Osteocyte (in vitro differentiated cells): Measurements from ENCODE around the gene UBE2U. TPM values are rescaled to one million over a fixed set of nuclear protein-coding genes. Genes with fewer than 3 reads are reported as not detected.

ENCODE experiments used
- DNase-seq: peaks from one replicate; pipeline ENCODE4 v3.0.0; 2021; ENCODE audit warnings: mixed read lengths; ENCODE audit not compliant: unreplicated experiment; ENCODE audit errors: extremely low spot score
- H3K27ac Mint-ChIP-seq: one replicate; pipeline ENCODE4 v1.8.0; 2021; ENCODE audit warnings: mild to moderate bottlenecking, mixed read lengths; ENCODE audit not compliant: unreplicated experiment
- H3K27me3 Mint-ChIP-seq: one replicate; pipeline ENCODE4 v1.8.0; 2021; ENCODE audit warnings: mixed read lengths; ENCODE audit not compliant: unreplicated experiment
- H3K36me3 Mint-ChIP-seq: one replicate; pipeline ENCODE4 v1.8.0; 2021; ENCODE audit warnings: mixed read lengths; ENCODE audit not compliant: unreplicated experiment
- H3K4me1 Mint-ChIP-seq: one replicate; pipeline ENCODE4 v1.8.0; 2021; ENCODE audit warnings: mixed read lengths; ENCODE audit not compliant: unreplicated experiment
- H3K4me3 Mint-ChIP-seq: one replicate; pipeline ENCODE4 v1.8.0; 2021; ENCODE audit warnings: mild to moderate bottlenecking, moderate library complexity, mixed read lengths; ENCODE audit not compliant: unreplicated experiment
- H3K9me3 Mint-ChIP-seq: one replicate; pipeline ENCODE4 v1.8.0; 2021; ENCODE audit warnings: mixed read lengths; ENCODE audit not compliant: unreplicated experiment
- CTCF ChIP-seq: fragments of 200-600 bp; sonication (generic); IDR thresholded peaks from 2 replicates; pipeline ENCODE4 v1.5.0; 2021; ENCODE audit warnings: antibody characterized with exemption, mild to moderate bottlenecking, moderate library complexity
- total RNA-seq: library from RNA; stranded (reverse); gene quantifications from 2 replicates; pipeline ENCODE4 v1.2.1, GENCODE V29; 2021

UBE2U gene
- total RNA-seq, 1 donor from 2014 or later, result not detected

GRCh38 chr1:64302971-64303370, 99.5 kb downstream of the UBE2U start:
- H3K4me3 Mint-ChIP-seq, result no peak overlapping the region
- H3K36me3 Mint-ChIP-seq, result no peaks in the 10 kb centered on the region
- H3K9me3 Mint-ChIP-seq, result no peaks in the 10 kb centered on the region
- H3K27me3 Mint-ChIP-seq, result peaks cover 29% of the 10 kb centered on the region
- no peaks in the 10 kb centered on the region for H3K4me1 Mint-ChIP-seq
- DNase-seq, result no peak
- no peak overlapping the region for H3K27ac Mint-ChIP-seq
- TF ChIP-seq CTCF, result no peak

DNA sequence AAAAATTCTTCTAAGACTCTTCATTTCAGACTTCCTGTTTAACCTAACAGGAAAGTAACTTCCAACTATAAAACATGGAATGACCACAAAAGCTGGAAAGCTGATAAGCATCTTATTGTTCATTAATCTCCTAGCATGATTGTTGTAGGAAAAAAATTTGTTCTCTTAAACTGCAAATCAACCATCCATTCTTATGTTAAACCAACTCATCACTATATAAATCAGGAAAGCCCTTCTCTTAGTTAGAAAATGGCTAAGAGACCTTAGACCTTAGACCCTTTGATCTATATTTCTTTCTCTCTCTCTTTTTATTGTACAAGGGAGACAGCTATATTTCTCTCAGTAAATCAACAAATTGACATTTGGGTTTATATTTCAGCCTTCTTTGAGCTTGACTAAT, 101.4 kb downstream of the UBE2U start:
- H3K4me3 Mint-ChIP-seq, result no peak overlapping the region
- H3K4me1 Mint-ChIP-seq, result no peaks in the 10 kb centered on the region
- no peak overlapping the region for H3K27ac Mint-ChIP-seq
- H3K36me3 Mint-ChIP-seq, result no peaks in the 10 kb centered on the region
- H3K27me3 Mint-ChIP-seq, result peaks cover 25% of the 10 kb centered on the region
- DNase-seq, result no peak
- H3K9me3 Mint-ChIP-seq, result no peaks in the 10 kb centered on the region
- no peak for TF ChIP-seq CTCF

DNA sequence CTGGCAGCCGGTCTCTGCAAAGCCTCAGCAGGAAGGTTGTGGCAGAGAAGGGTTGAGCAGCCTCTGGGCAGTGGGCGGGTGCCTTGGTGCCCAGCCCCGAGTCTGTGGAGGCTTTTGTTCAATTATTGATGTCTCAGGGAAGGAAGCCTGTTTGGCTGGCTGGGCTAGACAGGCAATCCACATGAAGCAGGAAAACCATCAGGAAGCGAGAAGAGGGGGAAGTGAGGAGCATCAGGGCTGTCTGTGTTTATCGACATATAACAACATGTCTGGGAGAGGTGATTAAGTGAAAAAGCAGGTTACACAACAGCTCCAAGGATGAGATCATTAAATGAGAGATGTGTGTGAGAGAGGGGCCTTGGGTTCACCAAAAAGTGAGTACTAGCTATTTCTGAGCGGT, 105.4 kb downstream of the UBE2U start:
- DNase-seq, result no peak
- H3K9me3 Mint-ChIP-seq, result no peaks in the 10 kb centered on the region
- H3K36me3 Mint-ChIP-seq, result no peaks in the 10 kb centered on the region
- no peak overlapping the region for H3K27ac Mint-ChIP-seq
- no peak for TF ChIP-seq CTCF
- no peak overlapping the region for H3K4me3 Mint-ChIP-seq
- H3K27me3 Mint-ChIP-seq, result peaks cover 17% of the 10 kb centered on the region
- no peaks in the 10 kb centered on the region for H3K4me1 Mint-ChIP-seq

- Mint-ChIP-seq H3K4me1 (no peaks in the 10 kb centered on the region), H3K4me3 (no peak overlapping the region), H3K27ac (no peak overlapping the region), H3K27me3 (peaks cover 18% of the 10 kb centered on the region), H3K36me3 (no peaks in the 10 kb centered on the region), H3K9me3 (no peaks in the 10 kb centered on the region)
- DNase-seq, result no peak
- no peak for TF ChIP-seq CTCF
These were observed 106.0 kb downstream of the UBE2U start for GRCh38 chr1:64309431-64309831.

DNA sequence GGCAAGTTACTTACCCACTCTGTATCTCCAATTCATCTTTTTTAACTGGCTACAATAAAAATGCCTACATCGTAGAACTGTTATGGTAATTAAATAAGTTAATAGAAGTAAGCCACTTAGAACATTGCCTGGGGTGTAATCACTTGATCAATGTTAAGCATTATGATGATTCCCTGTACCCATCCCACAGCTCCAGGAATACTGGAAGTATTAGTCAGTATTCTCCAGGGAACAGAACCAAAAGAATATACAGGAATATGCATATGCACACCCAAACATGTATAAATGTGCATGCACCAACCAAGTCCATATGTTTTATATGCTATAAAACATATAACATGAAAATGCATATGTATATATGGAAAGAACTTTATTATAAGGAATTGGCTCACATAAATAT, 107.3 kb downstream of the UBE2U start:
- peaks cover 20% of the 10 kb centered on the region for H3K27me3 Mint-ChIP-seq

More for the DNA sequence above, 107.3 kb downstream of the UBE2U start:
- Mint-ChIP-seq H3K9me3 (no peaks in the 10 kb centered on the region), H3K36me3 (no peaks in the 10 kb centered on the region), H3K27ac (no peak overlapping the region), H3K4me1 (no peaks in the 10 kb centered on the region), H3K4me3 (no peak overlapping the region)
- no peak for TF ChIP-seq CTCF
- no peak for DNase-seq
